Liver (tissue), 9 donors: ENCODE measurements around the gene POLR3GL. TPM values are rescaled to one million over a fixed set of nuclear protein-coding genes. Genes with fewer than 3 reads are reported as not detected.
"Not testable (repeated sequence)": the region's sequence is repeated elsewhere in the genome, so short reads cannot be mapped to it uniquely, and the experiment has no call there.

Experiments used
- DNase-seq: peaks from one replicate; pipeline ENCODE4 v3.0.0-alpha.2; 2017; ENCODE audit warnings: low spot score
- H3K27ac ChIP-seq, 2 donors: one replicate each; pipeline ENCODE4 v1.7.0; 2013; ENCODE audit warnings: inconsistent platforms in 2 of 2, low read length in 2 of 2, control low read depth in 1 of 2, low read depth in 1 of 2, mild to moderate bottlenecking in 1 of 2
- H3K27me3 ChIP-seq, 4 donors: one replicate each; pipeline versions ENCODE4 v1.6.1 to v1.7.0; 2013; ENCODE audit warnings: low read length in 3 of 4, inconsistent platforms in 1 of 4, mild to moderate bottlenecking in 1 of 4, moderate library complexity in 1 of 4; ENCODE audit not compliant: control insufficient read depth in 4 of 4, insufficient read depth in 4 of 4
- H3K36me3 ChIP-seq, 4 donors: one replicate each; pipeline versions ENCODE4 v1.6.1 to v1.7.0; 2013; ENCODE audit warnings: low read length in 3 of 4, mild to moderate bottlenecking in 3 of 4, low read depth in 1 of 4, moderate library complexity in 1 of 4; ENCODE audit not compliant: control insufficient read depth in 4 of 4, insufficient read depth in 3 of 4
- H3K4me1 ChIP-seq, 4 donors: one replicate each; pipeline versions ENCODE4 v1.6.1 to v1.7.0; 2013; ENCODE audit warnings: low read length in 3 of 4, mild to moderate bottlenecking in 3 of 4, moderate library complexity in 1 of 4; ENCODE audit not compliant: control insufficient read depth in 4 of 4, insufficient read depth in 4 of 4
- H3K4me3 ChIP-seq, 3 donors: one replicate each; pipeline versions ENCODE4 v1.6.1 to v1.7.0; 2013; ENCODE audit warnings: low read length in 3 of 3, control low read depth in 1 of 3, low read depth in 1 of 3, mild to moderate bottlenecking in 1 of 3
- H3K9ac ChIP-seq, 2 donors: one replicate each; pipeline ENCODE4 v1.7.0; 2013; ENCODE audit warnings: low read length in 2 of 2, mild to moderate bottlenecking in 2 of 2, moderate library complexity in 2 of 2, control low read depth in 1 of 2, low read depth in 1 of 2
- H3K9me3 ChIP-seq, 4 donors: one replicate each; pipeline versions ENCODE4 v1.6.1 to v1.7.0; 2013; ENCODE audit warnings: low read length in 3 of 4; ENCODE audit not compliant: control insufficient read depth in 4 of 4
- CTCF ChIP-seq: fragments of 150-350 bp; IDR thresholded peaks from 2 replicates; pipeline ENCODE4 v1.5.1; 2017; ENCODE audit warnings: improper control_type of control experiment, low read depth, low read length; ENCODE audit not compliant: missing input control
- FOXA1 ChIP-seq: IDR thresholded peaks from 2 replicates; pipeline ENCODE4 v1.6.1; 2016; ENCODE audit warnings: antibody characterized with exemption
- GABPA ChIP-seq, 2 donors: IDR thresholded peaks in 1 of 2; conservative IDR thresholded peaks in 1 of 2; 2 replicates each; pipeline ENCODE4 v1.6.1; 2016; ENCODE audit warnings: antibody characterized with exemption in 2 of 2, mild to moderate bottlenecking in 1 of 2, moderate library complexity in 1 of 2
- HNF4A ChIP-seq, 2 donors: conservative IDR thresholded peaks; 2 replicates each; pipeline ENCODE4 v1.6.1; 2016; ENCODE audit warnings: antibody characterized with exemption in 2 of 2, mild to moderate bottlenecking in 2 of 2
- MAX ChIP-seq: IDR thresholded peaks from 2 replicates; pipeline ENCODE4 v1.6.1; 2016; ENCODE audit warnings: antibody characterized with exemption
- REST ChIP-seq: IDR thresholded peaks from 2 replicates; pipeline ENCODE4 v1.6.1; 2016; ENCODE audit warnings: antibody characterized with exemption, mild to moderate bottlenecking
- RXRA ChIP-seq, 2 donors: IDR thresholded peaks; 2 replicates each; pipeline ENCODE4 v1.6.1; 2017 to 2018; ENCODE audit warnings: antibody characterized with exemption in 2 of 2, mild to moderate bottlenecking in 1 of 2
- SP1 ChIP-seq: IDR thresholded peaks from 2 replicates; pipeline ENCODE4 v1.6.1; 2018; ENCODE audit warnings: antibody characterized with exemption, mild to moderate bottlenecking
- TAF1 ChIP-seq: conservative IDR thresholded peaks from 2 replicates; pipeline ENCODE4 v1.6.1; 2016; ENCODE audit warnings: antibody characterized with exemption, mild to moderate bottlenecking
- WGBS: extraction: QIAGEN DNeasy Blood & Tissue Kit; methylation state at CpG from one replicate; pipeline ENCODE4 v1.1.7; 2013; 5-methylcytosine and 5-hydroxymethylcytosine counted together
- polyA plus RNA-seq, 2 donors: library from polyadenylated mRNA; stranded (reverse) in 1 of 2; unstranded in 1 of 2; fragments of 200-250 nt in 1 of 2; fragments of >200 nt in 1 of 2; fragmentation: Nextera tagmentation in 1 of 2; extraction: Ambion mirVana in 1 of 2; gene quantifications; one replicate each; pipeline versions ENCODE4 v1.2.1 to v1.2.3, GENCODE V29; 2013 to 2015
- total RNA-seq, 2 donors: library from RNA; depleted of rRNA; stranded (reverse); fragments of >200 nt; gene quantifications; one replicate each; pipeline ENCODE4 v1.2.3, GENCODE V29; 2014
- TF ChIP-seq, protein P1 (sequence below): IDR thresholded peaks from 2 replicates; pipeline ENCODE4 v1.6.1; 2016; ENCODE audit warnings: antibody characterized with exemption
- donor health status: healthy.
- donor health status: healthy.
- donor health status: healthy.
- donor health status: healthy.
- donor health status: healthy.

Gene POLR3GL
- total and polyA plus RNA-seq, 4 donors, result 11.9 to 23.4 (median 16.2) TPM

- TF ChIP-seq HNF4A (conservative IDR thresholded peaks at IDR 0.05), result peak; percentile 83 to 84
- TF ChIP-seq, protein P1, sequence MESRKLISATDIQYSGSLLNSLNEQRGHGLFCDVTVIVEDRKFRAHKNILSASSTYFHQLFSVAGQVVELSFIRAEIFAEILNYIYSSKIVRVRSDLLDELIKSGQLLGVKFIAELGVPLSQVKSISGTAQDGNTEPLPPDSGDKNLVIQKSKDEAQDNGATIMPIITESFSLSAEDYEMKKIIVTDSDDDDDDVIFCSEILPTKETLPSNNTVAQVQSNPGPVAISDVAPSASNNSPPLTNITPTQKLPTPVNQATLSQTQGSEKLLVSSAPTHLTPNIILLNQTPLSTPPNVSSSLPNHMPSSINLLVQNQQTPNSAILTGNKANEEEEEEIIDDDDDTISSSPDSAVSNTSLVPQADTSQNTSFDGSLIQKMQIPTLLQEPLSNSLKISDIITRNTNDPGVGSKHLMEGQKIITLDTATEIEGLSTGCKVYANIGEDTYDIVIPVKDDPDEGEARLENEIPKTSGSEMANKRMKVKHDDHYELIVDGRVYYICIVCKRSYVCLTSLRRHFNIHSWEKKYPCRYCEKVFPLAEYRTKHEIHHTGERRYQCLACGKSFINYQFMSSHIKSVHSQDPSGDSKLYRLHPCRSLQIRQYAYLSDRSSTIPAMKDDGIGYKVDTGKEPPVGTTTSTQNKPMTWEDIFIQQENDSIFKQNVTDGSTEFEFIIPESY, result peak; percentile 21
- TF ChIP-seq FOXA1, result no peak
- no peak for TF ChIP-seq CTCF
- peak; percentile 28 for TF ChIP-seq MAX
- peak; percentile 67 to 77 for TF ChIP-seq RXRA (IDR thresholded peaks at IDR 0.05)
- peak; percentile 80 for TF ChIP-seq SP1
Observed at GRCh38 chr1:146021622-146022402, 57.3 kb downstream of the POLR3GL start, which contains the start of gene HJV (continued).

- H3K27ac ChIP-seq, result no peak overlapping the region
- H3K36me3 ChIP-seq, result peaks cover 2 to 12% (median 7%) of the 10 kb centered on the region in 4 donors
- no peak overlapping the region for H3K9ac ChIP-seq
- no peak for DNase-seq
- peaks cover 2 to 20% (median 9%) of the 10 kb centered on the region in 4 donors for H3K4me1 ChIP-seq
- TF ChIP-seq CTCF (no peak), HNF4A (conservative IDR thresholded peaks at IDR 0.05) (no peak), TAF1 (no peak), GABPA (IDR thresholded peaks at IDR 0.05 in 1 of 2, conservative IDR thresholded peaks at IDR 0.05 in 1 of 2) (no peak), REST (no peak)
- WGBS, result 83% methylated on average over 7 of the region's 7 CpGs
- H3K27me3 ChIP-seq, result no peaks in the 10 kb centered on the region
- no peaks in the 10 kb centered on the region for H3K9me3 ChIP-seq
- no peak overlapping the region for H3K4me3 ChIP-seq
Observed at GRCh38 chr1:146022403-146023127, 58.1 kb downstream of the POLR3GL start.

DNA sequence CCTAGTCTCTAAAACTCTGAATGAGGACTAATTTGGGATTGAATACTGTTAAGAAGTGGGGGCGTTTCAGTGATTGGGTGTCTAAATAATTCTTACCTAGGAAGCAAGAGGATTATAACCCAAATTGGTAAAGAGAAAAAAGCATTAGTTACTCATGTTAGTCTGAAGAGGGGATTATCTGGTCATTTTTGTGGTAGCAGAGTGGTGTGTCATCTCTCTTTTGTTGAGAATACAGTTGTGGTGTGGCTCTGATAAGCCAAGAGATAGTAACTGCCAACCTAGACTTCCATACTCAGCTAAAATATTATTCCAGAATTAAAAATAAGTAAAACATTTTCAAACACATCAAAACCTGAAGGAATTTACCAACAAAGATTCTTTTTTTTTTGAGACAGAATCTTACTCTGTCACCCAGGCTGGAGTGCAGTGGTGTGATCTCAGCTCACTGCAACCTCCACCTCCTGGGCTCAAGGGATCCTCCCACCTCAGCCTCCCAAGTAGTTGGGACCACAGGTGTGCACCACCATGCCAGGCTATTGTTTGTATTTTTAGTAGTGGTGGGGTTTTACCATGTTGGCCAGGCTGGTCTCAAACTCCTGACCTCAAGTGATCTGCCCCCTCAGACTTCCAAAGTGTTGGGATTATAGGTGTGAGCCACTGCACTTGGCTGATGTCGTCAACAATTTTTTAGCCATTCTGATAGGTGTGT, 61.5 kb downstream of the POLR3GL start:
- H3K27ac ChIP-seq, DNase-seq, H3K4me1 ChIP-seq, H3K36me3 ChIP-seq, H3K9ac ChIP-seq, H3K27me3 ChIP-seq, H3K9me3 ChIP-seq, H3K4me3 ChIP-seq: not testable (repeated sequence)
- WGBS, result 91% methylated on average over 2 of the region's 2 CpGs

DNA sequence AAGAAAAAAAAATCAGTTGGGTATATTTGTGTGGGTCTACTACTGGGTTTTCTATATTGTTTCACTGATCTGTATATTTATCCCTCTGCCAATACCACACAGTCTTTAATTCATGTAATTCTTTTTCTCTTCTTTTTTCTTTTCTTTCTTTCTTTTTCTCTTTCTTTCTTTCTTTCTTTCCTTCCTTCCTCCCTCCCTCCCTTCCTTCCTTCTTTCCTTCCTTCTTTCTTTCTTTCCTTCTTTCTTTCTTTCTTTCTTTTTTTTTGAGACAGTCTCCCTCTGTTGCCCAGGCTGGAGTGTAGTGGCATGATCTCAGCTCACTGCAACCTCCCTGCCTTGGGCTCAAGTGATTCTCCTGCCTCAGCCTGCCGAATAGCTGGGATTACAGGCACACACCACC, 62.2 kb downstream of the POLR3GL start:
- not testable (repeated sequence) for H3K4me1 ChIP-seq, H3K9ac ChIP-seq, H3K27ac ChIP-seq, H3K9me3 ChIP-seq, H3K36me3 ChIP-seq, H3K27me3 ChIP-seq, H3K4me3 ChIP-seq, DNase-seq
- 93% methylated on average over 1 of the region's 1 CpG for WGBS
